OCI-LY3 (cell line): ENCODE results near the gene CCDC92.

Experiments
- H2AFZ ChIP-seq: fragments of 200-600, 300-600 bp; shearing (Covaris generic); 2 replicates; pipeline ENCODE4 v1.6.0; 2014; ENCODE audit warnings: antibody characterized with exemption, low read depth, low read length
- H3K27ac ChIP-seq: fragments of 200-600, 300-600 bp; sonication (generic); 2 replicates; pipeline ENCODE4 v1.5.1; 2014; ENCODE audit warnings: mild to moderate bottlenecking, low read length, moderate library complexity, mixed read lengths
- H3K27me3 ChIP-seq: fragments of 200-600, 300-600 bp; sonication (generic); 2 replicates; pipeline ENCODE4 v1.6.1; 2014; ENCODE audit warnings: low read depth, low read length, mixed read lengths
- H3K36me3 ChIP-seq: fragments of 200-600, 300-600 bp; sonication (generic); replicated peaks from 2 replicates; pipeline ENCODE3; 2014; ENCODE audit warnings: low read depth, low read length, mixed read lengths
- H3K4me1 ChIP-seq: fragments of 300-600, 200-600 bp; sonication (generic); 2 replicates; pipeline ENCODE4 v1.6.1; 2014; ENCODE audit warnings: low read length, mixed read lengths
- H3K4me2 ChIP-seq: fragments of 200-600, 300-600 bp; sonication (generic); 2 replicates; pipeline ENCODE4 v1.6.1; 2014; ENCODE audit warnings: low read length, mixed read lengths
- H3K4me3 ChIP-seq: fragments of 300-600, 200-600 bp; sonication (generic); 2 replicates; pipeline ENCODE4 v1.5.1; 2014; ENCODE audit warnings: antibody characterized with exemption, mild to moderate bottlenecking, low read length, moderate library complexity
- H3K79me2 ChIP-seq: fragments of 300-600, 200-600 bp; shearing (Covaris generic); 2 replicates; pipeline ENCODE4 v1.6.1; 2014; ENCODE audit warnings: mild to moderate bottlenecking, low read length, mixed read lengths
- H3K9ac ChIP-seq: fragments of 300-600, 200-600 bp; shearing (Covaris generic); 2 replicates; pipeline ENCODE4 v1.6.0; 2014; ENCODE audit warnings: mild to moderate bottlenecking, low read length, moderate library complexity
- H3K9me3 ChIP-seq: fragments of 200-600, 300-600 bp; shearing (Covaris generic); 2 replicates; pipeline ENCODE4 v1.6.1; 2014; ENCODE audit warnings: low read length, mixed read lengths; ENCODE audit not compliant: insufficient read depth
- H4K20me1 ChIP-seq: fragments of 200-600, 300-600 bp; sonication (generic); 2 replicates; pipeline ENCODE4 v1.6.1; 2016; ENCODE audit warnings: low read length, mixed read lengths; ENCODE audit not compliant: insufficient read depth
- CTCF ChIP-seq: fragments of 200-600, 300-600 bp; sonication (generic); IDR thresholded peaks from 2 replicates; pipeline ENCODE4 v1.5.1; 2014; ENCODE audit warnings: antibody characterized with exemption, low read length, low read depth
- EZH2phosphoT487 ChIP-seq: fragments of 200-600 bp; shearing (Covaris generic); IDR thresholded peaks from 2 replicates; pipeline ENCODE4 v1.6.1; 2018; ENCODE audit warnings: antibody characterized with exemption, mixed run types, low read depth

The CCDC92 gene

GRCh38 chr12:123997908-123998307 is 25.3 kb upstream of the CCDC92 start:
- no peak for TF ChIP-seq CTCF
- TF ChIP-seq EZH2phosphoT487: no peak
- Histone ChIP-seq H3K36me3 (peaks cover 21% of the 10 kb centered on the region), H2AFZ (no peak overlapping the region), H3K79me2 (peaks cover 5% of the 10 kb centered on the region; the same call in 1 of the 2 replicates), H3K4me1 (peaks cover 5% of the 10 kb centered on the region; the same call in 1 of the 2 replicates), H3K4me3 (no peak overlapping the region), H3K27ac (no peak overlapping the region), H3K4me2 (no peak overlapping the region), H3K27me3 (no peaks in the 10 kb centered on the region), H3K9ac (no peak overlapping the region), H4K20me1 (peaks cover 19% of the 10 kb centered on the region), H3K9me3 (no peaks in the 10 kb centered on the region)

GRCh38 chr12:123997033-123997822 is 24.6 kb upstream of the CCDC92 start:
- H3K9me3 ChIP-seq: no peaks in the 10 kb centered on the region
- no peaks in the 10 kb centered on the region for H3K27me3 ChIP-seq
- H3K4me1 ChIP-seq: peaks cover 5% of the 10 kb centered on the region; the same call in 1 of the 2 replicates
- peaks cover 19% of the 10 kb centered on the region for H4K20me1 ChIP-seq
- H3K4me2 ChIP-seq: no peak overlapping the region
- peaks cover 5% of the 10 kb centered on the region; the same call in 1 of the 2 replicates for H3K79me2 ChIP-seq
- H2AFZ ChIP-seq: no peak overlapping the region
- TF ChIP-seq EZH2phosphoT487 (no peak), CTCF (no peak)
- H3K27ac ChIP-seq: no peak overlapping the region
- H3K36me3 ChIP-seq: peaks cover 21% of the 10 kb centered on the region
- H3K9ac ChIP-seq: no peak overlapping the region
- no peak overlapping the region for H3K4me3 ChIP-seq

- H3K27ac ChIP-seq: no peak overlapping the region
- H4K20me1 ChIP-seq: peaks cover 19% of the 10 kb centered on the region
- peaks cover 5% of the 10 kb centered on the region; the same call in 1 of the 2 replicates for H3K79me2 ChIP-seq
- no peaks in the 10 kb centered on the region for H3K9me3 ChIP-seq
- H3K4me2 ChIP-seq: no peak overlapping the region
- no peak overlapping the region for H3K9ac ChIP-seq
- H3K4me1 ChIP-seq: peaks cover 5% of the 10 kb centered on the region; the same call in 1 of the 2 replicates
- H3K4me3 ChIP-seq: no peak overlapping the region
- TF ChIP-seq CTCF (no peak), EZH2phosphoT487 (no peak)
- H2AFZ ChIP-seq: no peak overlapping the region
- H3K36me3 ChIP-seq: peaks cover 24% of the 10 kb centered on the region
- no peaks in the 10 kb centered on the region for H3K27me3 ChIP-seq
These were observed 23.9 kb upstream of the CCDC92 start for GRCh38 chr12:123996581-123996980.

- no peak overlapping the region for H2AFZ ChIP-seq
- peaks cover 19% of the 10 kb centered on the region for H4K20me1 ChIP-seq
- no peak overlapping the region for H3K4me3 ChIP-seq
- no peak for TF ChIP-seq CTCF
- no peak for TF ChIP-seq EZH2phosphoT487
- H3K4me1 ChIP-seq: peaks cover 5% of the 10 kb centered on the region; the same call in 1 of the 2 replicates
- no peaks in the 10 kb centered on the region for H3K9me3 ChIP-seq
- H3K79me2 ChIP-seq: peaks cover 5% of the 10 kb centered on the region; the same call in 1 of the 2 replicates
- peaks cover 24% of the 10 kb centered on the region for H3K36me3 ChIP-seq
- no peak overlapping the region for H3K9ac ChIP-seq
- no peak overlapping the region for H3K4me2 ChIP-seq
- H3K27me3 ChIP-seq: no peaks in the 10 kb centered on the region
- H3K27ac ChIP-seq: no peak overlapping the region
These were observed 22.6 kb upstream of the CCDC92 start for GRCh38 chr12:123995023-123995748.
